Breast epithelium (tissue), 3 donors: Measurements from ENCODE around the gene OTUD1.

Source experiments
- CTCF ChIP-seq, 3 donors: fragments of 450-650 bp; IDR thresholded peaks; one replicate each; pipeline ENCODE4 v1.5.1; 2016 to 2017; ENCODE audit warnings: antibody characterized with exemption in 3 of 3, mild to moderate bottlenecking in 3 of 3, moderate library complexity in 3 of 3
- POLR2AphosphoS5 ChIP-seq, 3 donors: sonication (generic); formaldehyde crosslinking; IDR thresholded peaks; one replicate each; pipeline ENCODE4 v1.6.1; 2017; ENCODE audit warnings: antibody characterized with exemption in 3 of 3

DNA sequence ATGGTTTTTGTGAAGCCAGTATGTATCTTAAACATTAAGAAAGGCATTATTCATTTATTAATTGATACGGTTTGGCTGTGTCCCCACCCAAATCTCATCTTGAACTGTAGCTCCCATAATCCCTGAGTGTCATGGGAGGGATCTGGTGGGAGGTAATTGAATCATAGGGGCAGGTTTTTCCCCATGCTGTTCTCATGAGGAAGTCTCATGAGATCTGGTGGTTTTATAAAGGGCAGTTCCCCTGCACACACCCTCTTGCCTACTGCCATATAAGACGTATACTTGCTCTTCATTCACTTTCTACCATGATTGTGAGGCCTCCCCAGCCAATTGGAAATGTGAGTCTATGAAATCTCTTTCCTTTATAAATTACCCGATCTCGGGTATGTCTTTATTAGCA lies 28.1 kb downstream of the OTUD1 start:
- TF ChIP-seq POLR2AphosphoS5 (IDR thresholded peaks at IDR 0.05) (no peak), CTCF (IDR thresholded peaks at IDR 0.05) (no peak)
